ENCODE data around the gene SETD5.

The SETD5 gene

GRCh38 chr3:9414826-9415225 lies 17.4 kb downstream of the SETD5 start:
- no peak for DNase-seq

DNA sequence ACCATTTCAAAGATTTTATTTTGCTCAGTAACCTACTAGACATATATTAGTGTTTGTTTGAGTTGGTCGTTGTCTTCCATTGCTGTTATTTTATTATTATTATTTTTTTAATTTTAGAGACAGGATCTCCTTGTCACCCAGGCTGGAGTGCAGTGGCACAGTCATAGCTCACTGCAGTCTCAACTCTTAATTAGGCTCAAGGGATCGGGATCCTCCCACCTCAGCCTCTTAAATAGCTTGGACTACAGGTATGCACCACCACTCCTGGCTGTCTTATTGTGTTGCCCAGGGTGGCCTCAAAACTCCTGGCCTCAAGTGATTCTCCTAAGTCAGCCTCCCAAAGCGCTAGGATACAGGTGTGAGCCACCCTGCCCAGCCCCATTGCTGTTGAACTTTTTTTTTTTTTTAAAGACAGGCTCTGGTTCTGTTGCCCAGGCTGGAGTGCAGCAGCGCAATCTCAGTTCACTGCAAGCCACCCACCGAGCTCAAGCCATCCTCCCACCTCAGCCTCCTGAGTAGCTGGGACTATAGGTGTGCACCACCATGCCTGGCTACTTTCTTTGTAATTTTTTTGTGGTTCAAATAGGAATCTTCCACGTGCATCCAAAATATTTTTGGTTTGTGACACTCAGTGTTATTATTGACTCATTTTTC lies 18.2 kb downstream of the SETD5 start:
- no peak for DNase-seq

GRCh38 chr3:9416139-9416780 lies 18.8 kb downstream of the SETD5 start:
- peak; percentile 32 for DNase-seq

DNA sequence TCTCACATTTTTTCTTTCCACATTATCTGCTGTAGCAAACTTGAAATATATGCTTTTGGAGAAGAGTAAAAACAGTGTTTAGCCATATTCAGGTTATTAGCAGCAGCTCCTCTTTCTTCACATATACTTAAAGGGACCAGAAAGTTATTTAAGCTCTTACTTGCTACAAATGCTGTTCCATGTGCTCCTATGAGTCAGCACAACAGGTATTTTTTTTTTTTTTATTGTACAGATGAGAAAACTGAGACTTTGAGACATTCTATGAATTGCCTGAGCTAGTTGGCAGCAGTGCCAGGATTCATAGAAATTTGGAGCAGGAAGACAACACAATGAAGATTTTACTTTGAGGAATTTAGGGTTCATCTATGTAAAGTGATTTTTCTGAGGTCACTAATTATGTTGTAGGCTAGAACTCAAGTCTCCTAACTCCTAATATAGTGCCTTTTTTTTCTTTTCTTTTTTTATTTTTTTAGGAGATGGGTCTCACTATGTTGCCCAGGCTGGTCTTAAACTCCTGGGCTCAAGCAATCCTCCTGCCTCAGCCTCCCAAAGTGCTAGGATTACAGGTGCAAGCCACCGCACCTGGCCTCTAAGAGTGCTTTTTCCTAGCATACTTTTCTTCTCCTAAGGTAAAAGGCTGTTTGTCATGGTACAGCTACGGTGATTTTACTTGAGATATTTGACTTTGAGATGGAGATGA lies 23.6 kb downstream of the SETD5 start:
- peak; percentile 52 for DNase-seq

DNA sequence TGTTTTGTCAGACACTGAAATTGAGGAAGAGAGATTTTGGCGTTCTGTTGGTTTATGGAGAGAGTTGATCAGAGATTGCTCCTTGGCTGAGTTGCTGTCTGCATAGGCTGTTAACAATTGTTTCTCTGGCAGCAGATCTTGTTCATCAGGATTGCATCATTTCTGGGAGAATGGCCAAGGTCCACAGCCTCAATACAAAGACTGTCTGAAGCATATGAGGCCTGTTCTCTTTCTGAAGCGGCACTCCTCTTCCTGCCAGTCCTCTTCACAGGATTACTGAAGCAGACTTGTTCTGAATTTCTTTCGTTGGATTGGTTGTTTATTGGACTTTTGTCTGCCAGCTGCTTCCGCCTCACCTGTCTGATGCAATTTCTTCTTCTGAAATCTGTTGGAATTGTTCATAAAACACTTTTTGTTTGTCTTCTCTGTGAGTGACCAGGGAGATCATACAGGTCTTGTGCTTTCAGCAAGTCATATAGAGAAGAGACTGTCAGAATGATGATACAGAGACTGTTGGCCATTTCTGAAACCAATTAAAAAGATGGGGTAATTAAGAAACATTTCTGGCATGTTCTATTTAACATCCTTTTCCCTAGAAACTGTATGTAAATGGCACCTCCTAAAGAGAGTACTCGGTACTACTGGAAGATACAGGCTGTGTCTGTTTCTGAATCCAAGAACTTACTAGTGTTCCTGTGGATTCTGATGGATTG lies 25.5 kb downstream of the SETD5 start:
- peak; percentile 99 for DNase-seq

- DNase-seq, result no peak
Observed at GRCh38 chr3:9428411-9428810, 31.0 kb downstream of the SETD5 start.

DNA sequence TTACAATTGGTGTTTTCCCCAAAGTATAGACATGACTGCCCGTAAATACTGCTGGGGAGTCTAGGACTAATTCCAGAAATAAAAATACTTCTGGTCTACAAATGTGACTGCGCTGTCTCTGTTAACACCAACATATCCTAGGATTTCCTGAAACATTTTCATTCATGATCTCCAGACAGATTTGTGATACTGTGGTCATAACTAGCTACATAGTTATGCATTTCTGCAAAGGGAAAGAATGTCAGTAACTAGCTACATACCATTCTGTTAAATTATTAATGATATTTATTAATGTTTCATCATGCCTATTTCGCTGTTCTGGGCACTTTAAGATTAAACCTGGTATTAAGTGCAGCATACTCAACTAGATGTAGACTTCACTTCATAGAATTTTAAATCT lies 33.3 kb downstream of the SETD5 start:
- no peak for DNase-seq

DNA sequence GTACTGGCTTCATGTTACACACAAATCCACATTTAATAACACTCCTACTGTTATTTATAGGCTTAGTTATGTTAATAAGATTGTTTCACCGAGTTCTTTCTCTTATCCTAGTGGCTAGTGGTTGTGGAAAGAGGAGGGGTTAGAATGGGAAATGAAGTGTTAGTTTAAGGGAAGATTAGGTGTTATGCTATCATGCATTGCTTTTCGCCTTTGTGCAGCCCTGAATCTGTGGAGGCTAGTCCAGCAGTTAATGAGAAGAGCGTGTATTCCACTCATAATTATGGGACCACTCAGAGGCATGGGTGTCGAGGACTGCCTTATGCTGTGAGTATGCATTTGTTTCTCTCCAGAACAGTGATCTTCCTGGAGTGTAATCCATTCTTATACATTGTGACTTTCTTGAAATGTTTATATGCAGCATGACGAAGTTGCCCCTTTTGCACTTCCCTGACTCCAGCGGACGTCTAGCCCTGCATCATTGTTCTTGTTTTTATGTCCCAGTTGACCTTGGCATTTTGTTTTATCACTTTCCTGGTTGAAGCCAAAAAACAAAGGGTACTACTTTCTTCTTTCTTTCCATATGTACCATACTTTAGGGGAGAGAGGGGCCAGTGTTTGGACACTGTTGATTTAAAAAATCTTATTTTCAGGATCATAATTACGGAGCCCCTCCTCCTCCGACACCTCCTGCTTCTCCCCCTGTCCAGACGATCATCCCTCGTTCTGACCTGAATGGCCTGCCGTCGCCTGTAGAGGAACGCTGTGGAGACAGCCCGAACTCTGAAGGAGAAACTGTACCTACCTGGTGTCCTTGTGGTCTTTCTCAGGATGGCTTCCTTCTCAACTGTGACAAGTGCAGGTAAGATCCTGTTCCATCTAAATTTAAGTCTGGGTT lies 36.5 kb downstream of the SETD5 start:
- DNase-seq, result no peak

- DNase-seq, result no peak
Observed at GRCh38 chr3:9435316-9435715, 37.9 kb downstream of the SETD5 start.

DNA sequence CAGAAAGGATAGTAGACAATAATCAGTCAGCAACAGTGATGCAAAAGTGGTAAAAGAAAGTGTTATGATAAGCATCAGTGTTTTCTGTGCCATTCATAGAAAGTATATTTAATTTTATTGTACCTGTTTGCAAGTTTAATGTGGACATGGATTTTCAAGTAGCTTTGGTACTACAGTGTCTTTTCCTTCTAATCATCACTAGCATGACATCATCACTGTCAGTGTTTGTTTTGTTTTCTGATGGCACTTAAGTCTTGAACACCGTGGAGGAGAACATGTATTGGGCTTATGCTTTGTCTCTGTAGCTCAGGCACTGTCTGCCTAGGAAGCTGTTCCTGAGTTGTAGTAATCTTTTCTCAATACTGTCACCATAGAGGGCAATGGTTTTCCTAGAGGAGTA lies 41.9 kb downstream of the SETD5 start:
- no peak for DNase-seq

DNA sequence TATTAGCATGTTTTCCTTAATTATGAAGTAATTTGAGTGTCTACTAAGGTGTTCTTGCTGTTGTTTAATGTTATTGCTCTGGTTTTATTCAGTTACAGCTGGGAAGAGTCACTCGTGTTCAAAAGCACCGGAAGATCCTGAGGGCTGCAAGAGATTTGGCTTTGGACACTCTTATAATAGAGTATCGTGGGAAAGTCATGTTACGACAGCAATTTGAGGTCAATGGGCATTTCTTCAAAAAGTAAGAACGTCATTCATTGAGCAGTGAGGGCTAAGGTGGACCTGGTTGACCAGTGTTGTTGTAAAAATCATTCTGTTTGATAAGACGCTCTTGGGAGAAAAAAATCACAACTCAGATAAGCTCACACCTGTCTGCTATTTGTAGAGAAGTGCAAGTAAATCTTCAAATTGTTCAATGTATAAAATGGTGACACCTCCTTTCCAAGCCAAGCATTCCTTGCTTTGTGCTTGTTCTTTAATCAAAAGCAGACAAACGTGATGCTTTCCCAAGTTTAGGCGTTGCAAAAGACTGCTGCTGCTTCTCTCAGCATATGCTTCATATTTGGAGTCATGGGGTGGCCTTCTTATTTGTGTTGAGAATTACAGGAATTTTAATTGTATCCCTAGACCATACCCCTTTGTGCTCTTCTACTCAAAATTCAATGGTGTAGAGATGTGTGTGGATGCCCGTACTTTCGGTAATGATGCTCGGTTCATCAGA lies 44.2 kb downstream of the SETD5 start:
- no peak for DNase-seq

GRCh38 chr3:9448071-9448470 lies 50.7 kb downstream of the SETD5 start:
- DNase-seq, result no peak

- peak; percentile 24 for DNase-seq
Observed at GRCh38 chr3:9448643-9449042, 51.2 kb downstream of the SETD5 start.

DNA sequence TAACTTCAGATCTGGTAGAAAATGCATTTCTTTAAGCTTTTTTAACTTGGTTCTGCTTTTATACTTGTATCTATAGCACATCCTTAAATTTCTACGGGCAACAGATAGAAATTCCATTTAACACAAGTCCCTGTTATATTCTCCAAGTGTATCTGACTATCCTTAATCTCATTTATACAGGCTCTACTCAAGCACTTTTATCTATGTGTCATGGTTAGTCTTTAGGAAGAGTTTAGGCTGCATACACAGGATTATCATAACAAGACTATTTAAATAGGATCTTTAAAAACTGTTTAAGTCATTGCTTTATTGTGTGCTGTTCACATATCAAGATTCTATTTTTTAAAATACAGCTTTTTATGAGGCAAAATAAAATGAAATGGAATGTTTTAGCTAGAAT lies 52.7 kb downstream of the SETD5 start:
- peak; percentile 54 for DNase-seq

GRCh38 chr3:9450991-9451390 lies 53.6 kb downstream of the SETD5 start:
- DNase-seq, result peak; percentile 62

- DNase-seq, result peak; percentile 86
Observed at GRCh38 chr3:9452417-9452816, 55.0 kb downstream of the SETD5 start.

DNA sequence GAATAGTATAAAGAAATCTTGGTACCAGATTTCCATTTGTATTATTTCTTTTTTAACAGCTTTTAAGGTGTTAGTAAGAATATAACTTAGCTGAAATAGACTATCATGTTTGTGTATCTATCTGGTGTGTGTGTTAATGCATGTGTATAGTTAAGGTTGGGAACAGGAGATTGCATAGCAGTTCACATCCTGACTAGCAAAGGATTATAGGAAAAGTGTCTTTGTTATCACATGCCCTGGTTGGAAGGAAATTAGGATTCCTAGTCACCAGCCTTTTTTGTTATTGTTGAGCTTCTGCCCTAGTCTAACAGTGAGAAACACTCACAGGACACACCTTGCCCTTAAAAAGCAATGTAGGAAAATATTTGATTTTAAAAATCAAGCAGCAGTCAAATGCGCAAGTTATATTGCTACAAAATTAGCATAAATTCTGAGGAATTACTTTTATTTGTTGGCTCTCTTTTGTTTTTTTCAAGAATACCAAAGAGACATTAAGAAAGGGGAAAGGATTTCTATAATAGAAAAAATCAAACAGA lies 58.2 kb downstream of the SETD5 start:
- DNase-seq, result no peak

- DNase-seq, result no peak
Observed at GRCh38 chr3:9467451-9467850, 70.0 kb downstream of the SETD5 start.

- DNase-seq, result no peak
Observed at GRCh38 chr3:9468460-9468859, 71.0 kb downstream of the SETD5 start.

DNA sequence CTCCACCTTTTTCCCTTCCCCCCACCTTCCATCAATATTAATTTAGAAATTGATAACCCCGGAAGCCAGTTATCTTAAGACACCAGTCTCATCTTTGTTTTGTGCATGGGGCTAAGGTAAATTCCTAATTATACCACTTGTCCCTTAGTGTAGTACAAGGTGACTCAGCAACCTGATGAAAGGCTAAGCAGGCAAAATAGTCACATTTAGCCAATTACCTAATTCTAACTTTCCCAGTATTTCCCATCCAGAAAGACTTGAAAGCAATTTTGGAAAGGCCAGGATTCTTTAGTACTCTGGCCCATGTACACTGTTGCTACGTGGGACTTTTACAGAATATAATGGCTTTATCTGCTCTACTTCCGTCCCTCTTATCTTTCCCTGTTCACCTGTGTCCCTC lies 72.6 kb downstream of the SETD5 start:
- DNase-seq, result no peak

DNA sequence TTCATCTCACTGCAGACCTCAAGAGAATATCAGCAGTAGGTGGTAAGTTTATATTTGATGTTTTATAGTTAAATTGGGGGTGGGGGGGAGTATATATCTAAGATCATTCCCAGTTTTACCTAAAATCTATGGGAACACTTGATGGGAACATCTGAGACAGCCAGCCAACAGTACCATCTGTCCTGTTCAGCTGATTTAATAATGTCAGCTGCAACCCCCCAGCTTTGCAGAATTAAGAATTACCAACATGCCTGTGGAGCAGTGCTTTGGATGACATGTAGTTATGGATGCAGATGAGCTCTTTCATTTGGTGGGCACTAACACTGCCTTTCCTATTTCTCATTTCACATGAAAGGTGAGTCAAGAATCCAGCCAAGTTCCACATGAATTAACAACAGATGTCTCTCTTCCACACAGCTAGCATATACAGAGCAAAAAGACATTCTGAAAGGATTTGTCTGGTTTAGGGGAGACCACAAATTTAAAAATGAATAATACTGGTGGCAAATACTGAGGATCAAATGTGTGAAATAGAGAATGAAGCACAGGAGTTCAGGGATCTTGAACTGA lies 76.2 kb downstream of the SETD5 start:
- no peak for DNase-seq

All from OCI-M1 (cell line).